KOPT-K1 (cell line): Measurements from ENCODE around the gene EEFSEC.

Experiments used
- H3K27ac ChIP-seq: fragments of 200-600 bp; sonication (generic); 2 replicates; pipeline ENCODE4 v1.5.1; 2016; ENCODE audit warnings: antibody characterized with exemption, mild to moderate bottlenecking, low read depth, low read length; ENCODE audit not compliant: poor library complexity, severe bottlenecking
- H3K36me3 ChIP-seq: fragments of 200-600 bp; sonication (generic); 2 replicates; pipeline ENCODE4 v1.5.1; 2017; ENCODE audit warnings: antibody characterized with exemption, mild to moderate bottlenecking, low read length, moderate library complexity; ENCODE audit not compliant: insufficient read depth
- H3K9me3 ChIP-seq: fragments of 200-600 bp; sonication (generic); 2 replicates; pipeline ENCODE4 v1.5.1; 2017; ENCODE audit warnings: antibody characterized with exemption, low read length, mild to moderate bottlenecking; ENCODE audit not compliant: insufficient read depth, poor library complexity, severe bottlenecking

The EEFSEC gene

DNA sequence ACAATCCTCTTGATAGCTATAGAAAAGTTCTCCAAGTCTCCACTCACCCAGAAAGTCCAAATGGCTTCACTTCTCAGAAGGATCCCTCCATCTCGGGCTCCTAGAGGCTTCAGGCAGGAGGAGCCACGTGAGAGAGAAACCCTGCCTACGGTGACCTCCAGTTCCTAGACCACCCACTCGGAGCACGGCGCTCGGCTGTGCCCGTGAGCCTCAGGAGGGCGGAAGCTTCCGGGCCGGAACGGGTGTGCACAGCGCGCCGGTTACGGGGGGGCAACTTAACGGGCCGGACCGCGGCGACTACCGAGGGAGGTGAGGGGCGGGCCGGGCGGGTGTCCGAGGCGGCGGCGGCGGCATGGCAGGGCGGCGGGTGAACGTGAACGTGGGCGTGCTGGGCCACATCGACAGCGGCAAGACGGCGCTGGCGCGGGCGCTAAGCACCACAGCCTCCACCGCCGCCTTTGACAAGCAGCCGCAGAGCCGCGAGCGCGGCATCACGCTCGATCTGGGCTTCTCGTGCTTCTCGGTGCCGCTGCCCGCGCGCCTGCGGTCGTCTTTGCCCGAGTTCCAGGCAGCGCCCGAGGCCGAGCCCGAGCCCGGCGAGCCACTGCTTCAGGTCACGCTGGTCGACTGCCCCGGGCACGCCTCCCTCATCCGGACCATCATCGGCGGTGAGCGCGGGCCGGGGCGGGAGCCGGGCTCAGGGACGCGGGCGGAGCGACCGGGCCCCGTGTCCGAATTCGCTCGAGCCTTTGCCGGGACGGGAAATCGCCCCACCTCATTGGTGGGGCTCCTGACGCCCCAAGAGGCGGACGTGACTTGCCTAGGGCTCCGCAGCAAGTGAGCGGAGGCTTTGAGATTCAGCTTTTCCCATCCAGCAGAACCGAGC lies at the start of gene EEFSEC:
Gene EEFSEC (plus strand): TSS at position 326 of the 886 bp plus-strand sequence. CDS start 27 bp downstream, at position 353.
- peak within 1 kb of the TSS; percentile 81 for H3K27ac ChIP-seq
- peaks cover 4% of the 10 kb centered on the region for H3K9me3 ChIP-seq
- H3K36me3 ChIP-seq: peaks cover 25% of the 10 kb centered on the region

DNA sequence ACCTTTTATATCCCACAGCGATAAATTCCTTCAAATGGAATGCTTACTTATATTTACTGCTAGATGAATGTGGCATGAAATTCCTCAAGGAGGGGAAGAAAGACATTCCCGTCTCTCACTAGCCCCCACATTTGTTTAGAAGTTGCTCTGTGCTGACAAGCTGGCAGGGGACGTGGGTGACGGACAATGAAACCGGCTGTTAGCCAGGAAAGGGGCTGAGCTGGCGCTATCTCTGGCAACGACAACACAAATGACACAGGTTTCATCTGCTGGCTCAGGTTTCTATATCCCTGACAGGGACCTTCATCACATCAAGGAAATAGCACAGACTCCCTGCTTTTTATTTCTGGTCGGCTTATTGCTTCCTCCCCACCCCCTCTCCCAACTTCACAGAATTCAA lies 45.4 kb upstream of the EEFSEC start:
- H3K9me3 ChIP-seq: no peaks in the 10 kb centered on the region
- H3K36me3 ChIP-seq: peaks cover 97% of the 10 kb centered on the region
- H3K27ac ChIP-seq: no peak overlapping the region

GRCh38 chr3:128111147-128111546 lies 42.1 kb upstream of the EEFSEC start:
- Histone ChIP-seq H3K27ac (no peak overlapping the region), H3K9me3 (no peaks in the 10 kb centered on the region), H3K36me3 (peaks cover 86% of the 10 kb centered on the region)

DNA sequence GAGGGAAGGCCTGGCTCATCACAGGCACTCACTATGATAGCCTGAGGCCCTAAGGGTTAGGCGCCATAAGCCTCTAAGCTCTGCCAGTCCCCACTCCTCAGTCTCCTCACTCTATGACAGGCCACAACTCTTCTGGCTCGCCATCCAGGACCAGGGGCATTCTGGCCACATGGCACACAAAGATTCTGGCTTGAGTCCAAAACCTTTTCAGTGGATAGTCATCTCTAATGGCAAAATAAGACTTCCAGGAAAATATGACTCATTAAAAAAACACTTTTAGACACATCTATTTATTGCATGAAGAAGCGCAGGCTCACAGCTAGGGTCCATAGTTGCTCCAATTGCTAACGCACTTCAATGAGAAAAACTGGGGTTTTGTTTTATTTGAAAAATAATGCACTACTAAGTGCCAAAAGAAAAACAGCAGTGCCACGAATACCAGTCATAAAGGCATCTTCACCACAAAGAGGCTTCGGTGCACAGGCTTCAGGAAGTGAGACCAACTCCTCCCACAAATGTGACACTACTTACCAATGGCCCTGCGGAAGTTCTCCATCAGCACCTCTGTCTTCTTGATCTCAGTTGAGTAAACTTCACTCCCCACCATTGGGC lies 40.8 kb upstream of the EEFSEC start:
- Histone ChIP-seq H3K27ac (peak overlapping the region; percentile 54), H3K9me3 (no peaks in the 10 kb centered on the region), H3K36me3 (peaks cover 85% of the 10 kb centered on the region)

- H3K27ac ChIP-seq: peak overlapping the region; percentile 49
- H3K9me3 ChIP-seq: no peaks in the 10 kb centered on the region
- peaks cover 85% of the 10 kb centered on the region for H3K36me3 ChIP-seq
Observed at GRCh38 chr3:128113817-128114794, 39.2 kb upstream of the EEFSEC start.

GRCh38 chr3:128122013-128122412 lies 31.3 kb upstream of the EEFSEC start:
- no peak overlapping the region for H3K27ac ChIP-seq
- H3K9me3 ChIP-seq: no peaks in the 10 kb centered on the region
- peaks cover 48% of the 10 kb centered on the region for H3K36me3 ChIP-seq

DNA sequence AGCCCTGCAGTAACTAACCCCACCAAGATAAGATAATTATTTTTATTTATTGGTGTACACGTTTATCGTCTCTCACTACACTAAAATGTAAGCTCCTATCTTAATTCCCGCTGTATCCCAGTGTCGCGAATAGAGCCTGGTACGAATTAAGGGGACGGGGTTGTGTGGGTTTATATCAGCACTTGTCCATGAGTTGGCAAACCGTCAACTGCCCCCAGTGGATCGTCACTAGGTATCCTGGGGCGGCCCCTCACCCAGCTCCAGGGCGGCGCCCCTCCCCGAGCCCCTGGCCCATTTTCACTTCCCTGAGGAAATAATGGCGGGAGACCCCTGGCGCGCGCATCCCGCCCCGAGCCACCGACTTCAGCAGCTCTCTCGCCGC lies 30.1 kb upstream of the EEFSEC start:
- Histone ChIP-seq H3K36me3 (peaks cover 36% of the 10 kb centered on the region), H3K9me3 (no peaks in the 10 kb centered on the region), H3K27ac (peak overlapping the region; percentile 76)

GRCh38 chr3:128123538-128124368 lies 29.5 kb upstream of the EEFSEC start, which contains the start of gene RUVBL1:
Gene RUVBL1 (minus strand): TSS chr3:128123812. CDS start chr3:128123724, 88 bp downstream.
- peak within 1 kb of the TSS; percentile 76 for H3K27ac ChIP-seq
- no peaks in the 10 kb centered on the region for H3K9me3 ChIP-seq
- peaks cover 30% of the 10 kb centered on the region for H3K36me3 ChIP-seq

DNA sequence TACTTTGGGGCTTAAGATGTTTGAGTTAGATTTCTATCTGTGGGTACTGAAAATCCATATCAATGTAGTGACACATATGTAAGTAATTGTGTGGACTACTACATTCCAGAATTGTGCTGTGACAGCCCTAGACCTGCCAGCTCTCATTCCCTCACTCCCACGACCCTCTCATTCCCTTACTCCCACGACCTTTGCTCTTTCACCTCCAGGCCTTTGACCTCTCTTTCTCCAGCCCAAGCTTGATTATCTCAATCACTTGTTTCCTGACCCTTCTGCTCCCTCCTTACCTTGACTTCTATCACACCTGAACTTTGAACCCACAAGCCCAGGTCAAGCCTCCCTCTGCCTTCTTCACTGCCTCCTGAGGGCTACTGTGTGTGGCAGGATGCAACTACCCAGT lies 26.0 kb upstream of the EEFSEC start:
- H3K27ac ChIP-seq: no peak overlapping the region

DNA sequence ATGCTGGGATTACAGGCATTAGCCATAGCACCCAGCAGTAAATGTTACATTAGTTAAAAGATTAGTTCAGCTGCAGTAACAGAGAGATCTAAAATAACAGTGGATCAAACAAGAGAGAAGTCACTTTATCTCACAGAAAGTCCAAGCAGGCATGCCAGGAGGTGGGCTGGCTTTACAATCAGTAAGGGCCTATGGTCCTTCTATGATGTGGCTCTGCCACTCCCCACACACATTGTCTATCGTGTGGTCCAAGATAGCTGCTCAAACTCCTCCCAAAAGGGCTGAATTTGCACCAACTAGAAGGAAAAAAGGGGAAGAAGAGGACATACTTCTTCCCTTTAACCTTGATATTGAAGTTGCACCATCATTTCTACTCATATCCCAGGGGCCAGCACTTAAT lies 25.0 kb upstream of the EEFSEC start:
- no peak overlapping the region for H3K27ac ChIP-seq
- H3K9me3 ChIP-seq: no peaks in the 10 kb centered on the region
- no peaks in the 10 kb centered on the region for H3K36me3 ChIP-seq

More for the DNA sequence above, 26.0 kb upstream of the EEFSEC start:
- Histone ChIP-seq H3K9me3 (no peaks in the 10 kb centered on the region), H3K36me3 (0 out of 2 replicates have a peak, but pooled peaks cover under 1% of the 10 kb centered on the region)

DNA sequence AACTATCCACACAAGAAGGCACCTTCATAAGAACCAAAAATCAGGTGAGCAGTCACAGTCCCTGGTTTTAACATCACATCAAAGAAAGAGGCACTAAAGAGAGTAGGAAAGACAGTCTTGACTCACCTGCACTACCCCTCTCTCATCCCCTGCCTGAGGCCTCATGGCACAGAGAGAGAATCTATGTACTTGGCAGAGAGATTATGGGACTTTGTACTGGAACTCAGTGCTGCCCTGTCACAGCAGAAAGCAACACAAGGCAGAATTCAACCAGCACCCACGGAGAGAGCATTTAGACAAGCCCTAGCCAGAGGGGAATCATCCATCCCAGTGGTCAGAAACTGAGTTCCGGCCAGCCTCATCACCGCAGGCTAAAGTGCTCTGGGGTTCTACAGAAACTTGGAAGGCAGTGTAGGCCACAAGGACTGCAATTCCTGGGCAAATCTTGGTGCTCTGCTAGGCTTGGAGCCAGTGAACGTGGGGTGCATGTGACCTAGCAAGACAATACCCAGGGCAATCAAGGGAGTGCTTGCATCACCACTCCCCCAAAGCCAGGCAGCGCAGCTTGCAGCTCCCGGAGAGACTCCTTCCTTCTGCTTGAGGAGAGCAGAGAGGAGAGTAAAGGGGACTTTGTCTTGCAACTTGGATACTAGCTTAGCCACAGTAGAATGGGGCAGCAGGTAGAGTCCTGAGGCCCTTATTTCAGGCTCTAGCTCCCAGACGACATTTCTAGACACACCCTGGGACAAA lies 21.2 kb upstream of the EEFSEC start:
- Histone ChIP-seq H3K36me3 (no peaks in the 10 kb centered on the region), H3K27ac (no peak overlapping the region), H3K9me3 (no peaks in the 10 kb centered on the region)

DNA sequence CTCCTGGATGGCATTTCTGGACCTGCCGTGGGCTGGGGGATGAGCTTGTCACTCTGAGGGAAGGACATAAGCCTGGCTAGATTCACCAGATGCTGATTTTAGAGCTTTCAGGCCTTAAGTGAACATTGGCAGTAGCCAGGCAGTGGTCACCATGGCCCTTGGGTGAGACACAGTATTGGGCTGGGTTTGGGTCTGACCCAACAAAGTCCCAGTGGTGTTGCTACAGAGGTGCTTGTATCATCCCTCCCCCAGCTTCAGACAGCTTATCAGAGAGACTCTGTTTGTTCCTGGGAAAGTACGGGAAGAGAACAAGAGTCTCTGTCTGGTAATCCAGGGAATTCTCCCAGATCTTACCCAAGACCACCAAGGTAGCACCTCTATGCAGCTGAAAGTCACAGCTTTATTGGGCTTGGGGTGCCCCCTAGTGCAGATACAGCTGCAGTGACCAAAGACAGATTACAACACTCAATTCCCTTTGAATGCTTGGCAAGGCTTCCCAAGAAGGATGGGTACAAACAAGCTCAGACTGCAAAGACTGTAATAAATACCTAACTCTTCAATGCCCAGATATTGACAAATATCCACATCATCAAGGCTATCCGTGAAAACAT lies 19.9 kb upstream of the EEFSEC start:
- no peak overlapping the region for H3K27ac ChIP-seq
- H3K9me3 ChIP-seq: no peaks in the 10 kb centered on the region
- H3K36me3 ChIP-seq: no peaks in the 10 kb centered on the region

GRCh38 chr3:128143496-128143895 lies 9.8 kb upstream of the EEFSEC start:
- Histone ChIP-seq H3K36me3 (no peaks in the 10 kb centered on the region), H3K9me3 (no peaks in the 10 kb centered on the region), H3K27ac (no peak overlapping the region)
